CD1c-positive myeloid dendritic cell (primary cell): ENCODE data around the gene DBF4B.
"Not testable (repeated sequence)": the region's sequence is repeated elsewhere in the genome, so short reads cannot be mapped to it uniquely, and the experiment has no call there.

ENCODE experiments used
- DNase-seq: peaks from one replicate; pipeline ENCODE4 v3.0.0-alpha.2; 2016; ENCODE audit errors: extremely low spot score

Gene DBF4B

GRCh38 chr17:44726121-44726520 is 17.7 kb downstream of the DBF4B start:
- DNase-seq, result not testable (repeated sequence)

- DNase-seq, result no peak
Observed at GRCh38 chr17:44733753-44734152, 25.3 kb downstream of the DBF4B start.

GRCh38 chr17:44734272-44734671 is 25.8 kb downstream of the DBF4B start:
- DNase-seq, result no peak

GRCh38 chr17:44736551-44737240 is 28.2 kb downstream of the DBF4B start:
- DNase-seq, result no peak

- DNase-seq, result no peak
Observed at GRCh38 chr17:44738214-44738906, 29.9 kb downstream of the DBF4B start.

- DNase-seq, result no peak
Observed at GRCh38 chr17:44741316-44741715, 32.9 kb downstream of the DBF4B start.

- no peak for DNase-seq
Observed at GRCh38 chr17:44745301-44745700, 36.8 kb downstream of the DBF4B start.

GRCh38 chr17:44745738-44746137 is 37.3 kb downstream of the DBF4B start:
- not testable (repeated sequence) for DNase-seq

GRCh38 chr17:44747566-44747965 is 39.1 kb downstream of the DBF4B start:
- DNase-seq, result no peak

- DNase-seq, result no peak
Observed at GRCh38 chr17:44749076-44749979, 40.9 kb downstream of the DBF4B start.

GRCh38 chr17:44749980-44750318 is 41.5 kb downstream of the DBF4B start:
- no peak for DNase-seq

GRCh38 chr17:44751331-44751730 is 42.9 kb downstream of the DBF4B start:
- DNase-seq, result no peak

GRCh38 chr17:44751806-44752205 is 43.3 kb downstream of the DBF4B start:
- DNase-seq, result no peak

GRCh38 chr17:44752953-44753861 is 44.7 kb downstream of the DBF4B start:
- no peak for DNase-seq

GRCh38 chr17:44754276-44754675 is 45.8 kb downstream of the DBF4B start:
- DNase-seq, result no peak

GRCh38 chr17:44755180-44755579 is 46.7 kb downstream of the DBF4B start:
- DNase-seq, result not testable (repeated sequence)

- DNase-seq, result no peak
Observed at GRCh38 chr17:44757045-44757917, 48.8 kb downstream of the DBF4B start.

GRCh38 chr17:44757918-44758413 is 49.5 kb downstream of the DBF4B start:
- DNase-seq, result no peak

GRCh38 chr17:44758414-44759085 is 50.1 kb downstream of the DBF4B start, which contains the start of gene ADAM11:
TSS of gene ADAM11 (plus strand) at chr17:44758988. CDS start at chr17:44759200, 212 bp downstream.
- no peak for DNase-seq
